IMR-90 (cell line): ENCODE results near the gene GNE. TPM values are rescaled to one million over a fixed set of nuclear protein-coding genes. Genes with fewer than 3 reads are reported as not detected.

ENCODE experiments used
- ATAC-seq: fragments of 200-7000 bp; cut with Tn5 transposase; 2 replicates; pipeline ENCODE4 v1.9.1; 2020; ENCODE audit warnings: low read depth, mild to moderate bottlenecking, moderate library complexity
- BruUV-seq: library from RNA; stranded (reverse); fragments of 400-500 nt; replicated peaks from 2 replicates; lab custom pipeline; 2021; lab: Mats Ljungman, UMichigan
- CTCF ChIA-PET: fragments of 300-600 bp; formaldehyde crosslinking; extraction: SDS; loops from one replicate; lab custom pipeline; 2021; ENCODE audit warnings: antibody characterized with exemption; lab: Yijun Ruan, JAX
- POLR2A ChIA-PET: fragments of 300-600 bp; sonication (Branson Sonifier 250); formaldehyde crosslinking; loops from one replicate; lab custom pipeline; 2022; ENCODE audit warnings: antibody characterized with exemption; ENCODE audit not compliant: unreplicated experiment; lab: Charles Lee
- DNase-seq: peaks from one replicate; pipeline ENCODE4 v3.0.0; 2013
- H2AFZ ChIP-seq: replicated peaks from 2 replicates; pipeline ENCODE3; 2013; ENCODE audit warnings: low read length, mild to moderate bottlenecking; ENCODE audit not compliant: poor library complexity
- H2AK5ac ChIP-seq: 2 replicates; pipeline ENCODE4 v1.6.1; 2013; ENCODE audit warnings: low read depth, low read length, inconsistent platforms
- H2AK9ac ChIP-seq: replicated peaks from 2 replicates; pipeline ENCODE3; 2013; ENCODE audit warnings: mild to moderate bottlenecking, low read depth, low read length, moderate library complexity; ENCODE audit not compliant: poor library complexity
- H2BK120ac ChIP-seq: 2 replicates; pipeline ENCODE4 v1.6.1; 2013; ENCODE audit warnings: low read depth, low read length, inconsistent platforms
- H2BK15ac ChIP-seq: 3 replicates; pipeline ENCODE4 v1.6.1; 2013; ENCODE audit warnings: low read depth, low read length, inconsistent platforms
- H2BK20ac ChIP-seq: 2 replicates; pipeline ENCODE4 v1.6.1; 2013; ENCODE audit warnings: low read depth, mild to moderate bottlenecking, inconsistent platforms, low read length, moderate library complexity
- H2BK5ac ChIP-seq: 2 replicates; pipeline ENCODE4 v1.6.1; 2013; ENCODE audit warnings: mild to moderate bottlenecking, low read depth, low read length, inconsistent platforms; ENCODE audit not compliant: poor library complexity, severe bottlenecking
- H3K14ac ChIP-seq: replicated peaks from 2 replicates; pipeline ENCODE4 v1.6.1; 2013; ENCODE audit warnings: low read depth, low read length, inconsistent platforms
- H3K18ac ChIP-seq: 2 replicates; pipeline ENCODE4 v1.6.1; 2013; ENCODE audit warnings: low read depth, low read length, control low read depth
- H3K23ac ChIP-seq: 2 replicates; pipeline ENCODE4 v1.6.1; 2013; ENCODE audit warnings: low read depth, low read length, inconsistent platforms
- H3K27ac ChIP-seq: 2 replicates; pipeline ENCODE4 v1.5.1; 2013; ENCODE audit warnings: mild to moderate bottlenecking, control low read depth, low read length; ENCODE audit not compliant: insufficient read depth
- H3K27me3 ChIP-seq: 2 replicates; pipeline ENCODE4 v1.6.1; 2013; ENCODE audit warnings: low read length; ENCODE audit not compliant: control insufficient read depth, insufficient read depth
- H3K36me3 ChIP-seq: 2 replicates; pipeline ENCODE4 v1.6.1; 2013; ENCODE audit warnings: low read length, mixed read lengths; ENCODE audit not compliant: control insufficient read depth, insufficient read depth
- H3K4ac ChIP-seq: 2 replicates; pipeline ENCODE4 v1.6.1; 2013; ENCODE audit warnings: low read depth, low read length, inconsistent platforms
- H3K4me1 ChIP-seq: 2 replicates; pipeline ENCODE4 v1.6.1; 2013; ENCODE audit warnings: low read length, mixed read lengths; ENCODE audit not compliant: control insufficient read depth, insufficient read depth
- H3K4me2 ChIP-seq: 2 replicates; pipeline ENCODE4 v1.6.1; 2013; ENCODE audit warnings: low read depth, mild to moderate bottlenecking, control low read depth, low read length, moderate library complexity
- H3K4me3 ChIP-seq: 2 replicates; pipeline ENCODE4 v1.5.1; 2013; ENCODE audit warnings: low read depth, mild to moderate bottlenecking, control low read depth, low read length, moderate library complexity; ENCODE audit not compliant: insufficient read depth
- H3K56ac ChIP-seq: 2 replicates; pipeline ENCODE4 v1.6.1; 2013; ENCODE audit warnings: low read length, inconsistent platforms; ENCODE audit not compliant: insufficient read depth; ENCODE audit errors: extremely low read depth
- H3K79me1 ChIP-seq, 2 experiments: 2 replicates each; pipeline ENCODE4 v1.6.1; 2013; ENCODE audit warnings: low read length in 2 of 2, inconsistent platforms in 1 of 2, low read depth in 1 of 2
- H3K9ac ChIP-seq: 2 replicates; pipeline ENCODE4 v1.6.1; 2013; ENCODE audit warnings: low read depth, low read length, control low read depth
- H3K9me1 ChIP-seq: 2 replicates; pipeline ENCODE4 v1.6.1; 2013; ENCODE audit warnings: low read length, inconsistent platforms; ENCODE audit not compliant: insufficient read depth
- H3K9me3 ChIP-seq: 2 replicates; pipeline ENCODE4 v1.6.1; 2013; ENCODE audit warnings: low read length; ENCODE audit not compliant: control insufficient read depth, insufficient read depth
- H4K20me1 ChIP-seq: 2 replicates; pipeline ENCODE4 v1.6.1; 2013; ENCODE audit warnings: low read length, inconsistent platforms; ENCODE audit not compliant: insufficient read depth
- H4K5ac ChIP-seq: 2 replicates; pipeline ENCODE4 v1.6.1; 2013; ENCODE audit warnings: mild to moderate bottlenecking, low read depth, low read length, control low read depth
- H4K8ac ChIP-seq, 2 experiments: 2 replicates each; pipeline ENCODE4 v1.6.1; 2013; ENCODE audit warnings: low read depth in 2 of 2, low read length in 2 of 2, control low read depth in 1 of 2, inconsistent platforms in 1 of 2
- H4K91ac ChIP-seq: 2 replicates; pipeline ENCODE4 v1.6.1; 2013; ENCODE audit warnings: low read depth, low read length, inconsistent platforms; ENCODE audit not compliant: insufficient read depth
- BHLHE40 ChIP-seq: fragments of 150-350 bp; IDR thresholded peaks from 2 replicates; pipeline ENCODE4 v1.6.1; 2016; ENCODE audit warnings: mild to moderate bottlenecking, low read depth, low read length
- CHD1 ChIP-seq: IDR thresholded peaks from 2 replicates; pipeline ENCODE4 v1.6.1; 2012; ENCODE audit warnings: low read depth, low read length, improper control_type of control experiment
- FOS ChIP-seq: fragments of 150-350 bp; IDR thresholded peaks from 2 replicates; pipeline ENCODE4 v1.6.1; 2016; ENCODE audit warnings: low read depth, low read length
- MAFK ChIP-seq: IDR thresholded peaks from 2 replicates; pipeline ENCODE4 v1.6.1; 2012; ENCODE audit warnings: low read depth, low read length, improper control_type of control experiment
- MAZ ChIP-seq: IDR thresholded peaks from 2 replicates; pipeline ENCODE4 v1.6.1; 2012; ENCODE audit warnings: low read depth, mild to moderate bottlenecking, low read length, improper control_type of control experiment, moderate library complexity, borderline replicate concordance
- MXI1 ChIP-seq: IDR thresholded peaks from 2 replicates; pipeline ENCODE4 v1.6.1; 2012; ENCODE audit warnings: low read depth, mild to moderate bottlenecking, low read length, moderate library complexity, borderline replicate concordance
- NFE2L2 ChIP-seq: fragments of 150-350 bp; IDR thresholded peaks from 2 replicates; pipeline ENCODE4 v1.6.1; 2016; ENCODE audit warnings: low read depth, mild to moderate bottlenecking, low read length
- POLR2A ChIP-seq: IDR thresholded peaks from 2 replicates; pipeline ENCODE4 v1.6.1; 2012; ENCODE audit warnings: mild to moderate bottlenecking, low read depth, low read length
- RAD21 ChIP-seq: IDR thresholded peaks from 2 replicates; pipeline ENCODE4 v1.6.1; 2012; ENCODE audit warnings: low read length, improper control_type of control experiment
- RFX5 ChIP-seq: IDR thresholded peaks from 2 replicates; pipeline ENCODE4 v1.8.0; 2012; ENCODE audit warnings: low read depth, mild to moderate bottlenecking, low read length, moderate library complexity
- WGBS, 2 experiments: methylation state at CpG; one replicate each; pipeline versions ENCODE4 v1.1.5 to v1.1.7; 2013; ENCODE audit warnings: missing lambda C conversion rate in 2 of 2; ENCODE audit not compliant: insufficient read length in 1 of 2; ENCODE audit errors: extremely low coverage in 2 of 2; 5-methylcytosine and 5-hydroxymethylcytosine counted together
- dilution Hi-C: fragments of 300-500 bp; cut with HindIII; formaldehyde crosslinking; loops from one replicate; pipeline ENCODE4 v1.14.3; 2018; ENCODE audit warnings: low sequenced_read_pairs; ENCODE audit not compliant: unreplicated experiment
- in situ Hi-C: fragments of 300-500 bp; cut with MboI; formaldehyde crosslinking; loops from 3 replicates; pipeline ENCODE4 v1.14.3; 2019; ENCODE audit warnings: low sequenced_read_pairs, inconsistent platforms, mixed read lengths
- intact Hi-C: fragments of 100-400 bp; cut with micrococcal nuclease; formaldehyde crosslinking; loops from 2 replicates; pipeline ENCODE4 v1.10.0; 2022
- polyA plus RNA-seq, 3 experiments: library from polyadenylated mRNA; depleted of rRNA; stranded (reverse); fragments of >200 nt; gene quantifications; 2 replicates each; pipeline ENCODE4 v1.2.3, GENCODE V29; 2012; ENCODE audit warnings: low replicate concordance in 1 of 3
- total RNA-seq: library from RNA; depleted of rRNA; stranded (reverse); fragments of >200 nt; gene quantifications from 2 replicates; pipeline ENCODE4 v1.2.3, GENCODE V29; 2012
- TF ChIP-seq, protein P1 (sequence below): fragments of 150-350 bp; IDR thresholded peaks from 2 replicates; pipeline ENCODE4 v1.6.1; 2017; ENCODE audit warnings: mild to moderate bottlenecking, antibody characterized with exemption, low read length, low read depth
- TF ChIP-seq, protein P2 (sequence below): conservative IDR thresholded peaks from 2 replicates; pipeline ENCODE4 v1.5.1; 2012; ENCODE audit warnings: mild to moderate bottlenecking, low read depth, low read length, improper control_type of control experiment
- TF ChIP-seq, protein P3 (sequence below): fragments of 150-350 bp; IDR thresholded peaks from 2 replicates; pipeline ENCODE4 v1.6.1; 2016; ENCODE audit warnings: low read depth, mild to moderate bottlenecking, low read length, moderate library complexity, borderline replicate concordance

GNE gene
- total and polyA plus RNA-seq, 2 of the 4 experiments (the other 2 are of a cell fraction), result 11.7 to 34.1 TPM

DNA sequence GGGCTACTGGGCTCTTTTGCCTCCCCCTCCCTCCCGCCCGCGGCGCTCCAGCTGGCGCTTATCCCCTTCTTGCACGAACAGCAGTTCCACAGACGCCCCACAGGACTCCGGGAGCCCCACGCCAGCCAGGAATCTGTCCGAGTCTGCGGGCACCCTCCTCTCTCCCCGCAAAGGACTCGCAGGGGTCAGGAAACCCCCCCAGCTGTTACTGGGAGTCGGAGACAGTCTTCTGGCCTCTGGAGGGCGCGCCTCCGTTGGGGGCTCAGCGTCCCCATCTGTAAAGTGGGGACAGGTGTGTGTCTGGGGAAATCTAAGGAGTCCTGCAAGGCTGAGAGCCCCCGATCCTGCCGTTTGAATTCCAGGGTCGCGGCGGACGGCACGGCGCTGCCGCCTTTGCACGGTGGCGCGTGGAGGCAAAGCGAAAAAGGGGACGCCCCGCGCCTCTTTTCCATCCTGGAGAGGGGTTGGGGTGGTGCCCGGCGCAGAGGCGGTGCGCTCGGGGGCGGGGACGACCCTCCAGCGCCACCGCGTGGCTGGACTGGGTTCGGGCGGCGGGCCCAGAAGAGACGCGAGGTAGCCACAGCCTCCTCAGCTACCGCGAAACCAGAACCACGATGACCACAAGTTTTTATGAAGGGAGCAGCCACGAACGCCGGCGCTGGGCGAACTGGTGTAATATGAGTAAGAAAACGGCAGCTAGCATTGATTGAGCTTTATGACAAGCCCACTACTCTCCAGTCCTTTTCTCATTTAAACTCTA is 91.9 kb downstream of the GNE start:
- dilution Hi-C loops, result no loop called here
- in situ Hi-C loops, result no loop called here
- TF ChIP-seq MAZ (peak; percentile 74; the same call in 1 of the 2 replicates), FOS (no peak), NFE2L2 (no peak), RAD21 (peak; percentile 93), POLR2A (0 out of 2 replicates have a peak, but pooled peaks have one; percentile 28), BHLHE40 (no peak), RFX5 (no peak), CHD1 (0 out of 2 replicates have a peak, but pooled peaks have one; percentile 47), MAFK (no peak), MXI1 (0 out of 2 replicates have a peak, but pooled peaks have one; percentile 24)
- TF ChIP-seq, protein P1, sequence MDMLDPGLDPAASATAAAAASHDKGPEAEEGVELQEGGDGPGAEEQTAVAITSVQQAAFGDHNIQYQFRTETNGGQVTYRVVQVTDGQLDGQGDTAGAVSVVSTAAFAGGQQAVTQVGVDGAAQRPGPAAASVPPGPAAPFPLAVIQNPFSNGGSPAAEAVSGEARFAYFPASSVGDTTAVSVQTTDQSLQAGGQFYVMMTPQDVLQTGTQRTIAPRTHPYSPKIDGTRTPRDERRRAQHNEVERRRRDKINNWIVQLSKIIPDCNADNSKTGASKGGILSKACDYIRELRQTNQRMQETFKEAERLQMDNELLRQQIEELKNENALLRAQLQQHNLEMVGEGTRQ, result no peak
- TF ChIP-seq, protein P2, sequence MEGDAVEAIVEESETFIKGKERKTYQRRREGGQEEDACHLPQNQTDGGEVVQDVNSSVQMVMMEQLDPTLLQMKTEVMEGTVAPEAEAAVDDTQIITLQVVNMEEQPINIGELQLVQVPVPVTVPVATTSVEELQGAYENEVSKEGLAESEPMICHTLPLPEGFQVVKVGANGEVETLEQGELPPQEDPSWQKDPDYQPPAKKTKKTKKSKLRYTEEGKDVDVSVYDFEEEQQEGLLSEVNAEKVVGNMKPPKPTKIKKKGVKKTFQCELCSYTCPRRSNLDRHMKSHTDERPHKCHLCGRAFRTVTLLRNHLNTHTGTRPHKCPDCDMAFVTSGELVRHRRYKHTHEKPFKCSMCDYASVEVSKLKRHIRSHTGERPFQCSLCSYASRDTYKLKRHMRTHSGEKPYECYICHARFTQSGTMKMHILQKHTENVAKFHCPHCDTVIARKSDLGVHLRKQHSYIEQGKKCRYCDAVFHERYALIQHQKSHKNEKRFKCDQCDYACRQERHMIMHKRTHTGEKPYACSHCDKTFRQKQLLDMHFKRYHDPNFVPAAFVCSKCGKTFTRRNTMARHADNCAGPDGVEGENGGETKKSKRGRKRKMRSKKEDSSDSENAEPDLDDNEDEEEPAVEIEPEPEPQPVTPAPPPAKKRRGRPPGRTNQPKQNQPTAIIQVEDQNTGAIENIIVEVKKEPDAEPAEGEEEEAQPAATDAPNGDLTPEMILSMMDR, result peak; percentile 92
- TF ChIP-seq, protein P3, sequence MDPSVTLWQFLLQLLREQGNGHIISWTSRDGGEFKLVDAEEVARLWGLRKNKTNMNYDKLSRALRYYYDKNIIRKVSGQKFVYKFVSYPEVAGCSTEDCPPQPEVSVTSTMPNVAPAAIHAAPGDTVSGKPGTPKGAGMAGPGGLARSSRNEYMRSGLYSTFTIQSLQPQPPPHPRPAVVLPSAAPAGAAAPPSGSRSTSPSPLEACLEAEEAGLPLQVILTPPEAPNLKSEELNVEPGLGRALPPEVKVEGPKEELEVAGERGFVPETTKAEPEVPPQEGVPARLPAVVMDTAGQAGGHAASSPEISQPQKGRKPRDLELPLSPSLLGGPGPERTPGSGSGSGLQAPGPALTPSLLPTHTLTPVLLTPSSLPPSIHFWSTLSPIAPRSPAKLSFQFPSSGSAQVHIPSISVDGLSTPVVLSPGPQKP, result no peak

More for the DNA sequence above, 91.9 kb downstream of the GNE start:
- H3K14ac ChIP-seq, result peak overlapping the region; percentile 12; the same call in 1 of the 2 replicates
- peak overlapping the region; percentile 79 for H2AK9ac ChIP-seq
- H3K27ac ChIP-seq, result peak overlapping the region; percentile 35
- no peak overlapping the region for H3K23ac ChIP-seq
- H3K56ac ChIP-seq, result peak overlapping the region; percentile 46
- DNase-seq, result peak; percentile 81
- H2AK5ac ChIP-seq, result peak overlapping the region; percentile 31; the same call in 1 of the 2 replicates
- H4K91ac ChIP-seq, result peak overlapping the region; percentile 84
- WGBS, 2 experiments, result 5% methylated on average over 23 of the region's 58 CpGs; no CpG with 5 or more reads in 1 of the 2 experiments
- H4K5ac ChIP-seq, result peak overlapping the region; percentile 91
- H3K36me3 ChIP-seq, result peaks cover 5% of the 10 kb centered on the region
- H2BK5ac ChIP-seq, result no peak overlapping the region
- CTCF ChIA-PET, result interaction anchor here (0.6 to 1.5 kb wide), 11 partner anchors 15 to 264 kb away, joined by 3 to 9 read pairs (median 3); partner anchors contain the start of gene CLTA
- H3K18ac ChIP-seq, result peak overlapping the region; percentile 44
- H3K4ac ChIP-seq, result peak overlapping the region; percentile 71
- POLR2A ChIA-PET, result no interaction called here
- 0 out of 2 replicates have a peak overlapping the region, but pooled peaks have one; percentile 51 for H2BK20ac ChIP-seq
- no peaks in the 10 kb centered on the region for H4K20me1 ChIP-seq
- BruUV-seq, result no TSS peak
- intact Hi-C loops, result loop anchor here (1.0 to 2.0 kb wide), 3 partner anchors 64 to 211 kb away; no protein-coding TSS in a partner anchor
- H3K4me2 ChIP-seq, result peak overlapping the region; percentile 85
- peak overlapping the region; percentile 67 for H3K9ac ChIP-seq
- peak overlapping the region; percentile 55 for H3K4me3 ChIP-seq
- H3K27me3 ChIP-seq, result no peaks in the 10 kb centered on the region; the same call in 1 of the 2 replicates
- peak; percentile 91 for ATAC-seq
- peak overlapping the region; percentile 88 for H2AFZ ChIP-seq
- H3K79me1 ChIP-seq, result peaks cover 0 to 10% of the 10 kb centered on the region in 2 experiments; a peak in 2 of 4 replicates
- H4K8ac ChIP-seq, result peak overlapping the region; percentile 82 to 90; a peak in 3 of 4 replicates
- H3K9me3 ChIP-seq, result no peaks in the 10 kb centered on the region
- peak overlapping the region; percentile 30; the same call in 1 of the 3 replicates for H2BK15ac ChIP-seq
- H3K4me1 ChIP-seq, result peaks cover 28% of the 10 kb centered on the region
- H3K9me1 ChIP-seq, result peaks cover 24% of the 10 kb centered on the region
- H2BK120ac ChIP-seq, result peak overlapping the region; percentile 75
